SK-N-SH (cell line): ENCODE results near the gene DNAJC18. TPM values are rescaled to one million over a fixed set of nuclear protein-coding genes. Genes with fewer than 3 reads are reported as not detected.

ENCODE experiments used
- CTCF ChIA-PET: fragments of 300-600, 350-600 bp; formaldehyde crosslinking; extraction: SDS; loops from one replicate; lab custom pipeline; 2021; lab: Yijun Ruan, JAX
- POLR2A ChIA-PET: fragments of 350-600 bp; sonication (Branson Sonifier 250); formaldehyde crosslinking; extraction: SDS; loops from one replicate; lab custom pipeline; 2020; ENCODE audit warnings: antibody characterized with exemption, inconsistent platforms; lab: Yijun Ruan, JAX
- DNase-seq: peaks from one replicate; pipeline ENCODE4 v3.0.0; 2012
- H2AFZ ChIP-seq: fragments of 200-600 bp; sonication (generic); 2 replicates; pipeline ENCODE4 v1.8.1; 2016; ENCODE audit warnings: antibody characterized with exemption, mild to moderate bottlenecking, low read depth
- H3F3A ChIP-seq: fragments of 200-600 bp; sonication (generic); replicated peaks from 2 replicates; pipeline ENCODE3; 2016; ENCODE audit warnings: antibody characterized with exemption, mild to moderate bottlenecking; ENCODE audit not compliant: insufficient read depth
- H3K27ac ChIP-seq, 2 experiments: fragments of 200-500 bp in 1 of 2; fragments of 200-600 bp in 1 of 2; sonication (Bioruptor generic) in 1 of 2; sonication (generic), shearing (Covaris generic) in 1 of 2; 2 replicates each; pipeline versions ENCODE4 v1.5.1 to v1.6.1; 2014 to 2016; ENCODE audit warnings: low read depth in 2 of 2, inconsistent platforms in 1 of 2, low read length in 1 of 2, mild to moderate bottlenecking in 1 of 2, mixed read lengths in 1 of 2
- H3K27me3 ChIP-seq: fragments of 200-600 bp; sonication (generic), shearing (Covaris generic); 2 replicates; pipeline ENCODE4 v1.6.1; 2016; ENCODE audit warnings: mixed run types; ENCODE audit not compliant: insufficient read depth
- H3K36me3 ChIP-seq, 2 experiments: fragments of 200-500 bp in 1 of 2; fragments of 200-600 bp in 1 of 2; sonication (Bioruptor generic) in 1 of 2; sonication (generic) in 1 of 2; replicated peaks in 1 of 2; 2 replicates each; pipeline versions ENCODE3 to v1.5.1; 2014 to 2016; ENCODE audit warnings: low read length in 1 of 2, mild to moderate bottlenecking in 1 of 2; ENCODE audit not compliant: insufficient read depth in 2 of 2, control insufficient read depth in 1 of 2
- H3K4me1 ChIP-seq, 2 experiments: fragments of 200-500 bp in 1 of 2; fragments of 200-600 bp in 1 of 2; sonication (Bioruptor generic) in 1 of 2; sonication (generic), shearing (Covaris generic) in 1 of 2; 2 replicates each; pipeline versions ENCODE4 v1.5.1 to v1.6.1; 2014 to 2016; ENCODE audit warnings: low read depth in 1 of 2, low read length in 1 of 2, mixed run types in 1 of 2; ENCODE audit not compliant: insufficient read depth in 2 of 2, control insufficient read depth in 1 of 2
- H3K4me2 ChIP-seq: fragments of 200-600 bp; sonication (generic), shearing (Covaris generic); 2 replicates; pipeline ENCODE4 v1.6.1; 2017; ENCODE audit warnings: mixed run types
- H3K4me3 ChIP-seq, 2 experiments: fragments of 200-500 bp in 1 of 2; fragments of 200-600 bp in 1 of 2; sonication (Bioruptor generic) in 1 of 2; sonication (generic), shearing (Covaris generic) in 1 of 2; 2 replicates each; pipeline versions ENCODE4 v1.5.1 to v1.8.1; 2014 to 2016; ENCODE audit warnings: low read depth in 2 of 2, inconsistent platforms in 1 of 2, low read length in 1 of 2, mild to moderate bottlenecking in 1 of 2, mixed read lengths in 1 of 2, moderate library complexity in 1 of 2
- H3K79me2 ChIP-seq: fragments of 200-600 bp; sonication (generic); 2 replicates; pipeline ENCODE4 v1.8.1; 2017; ENCODE audit warnings: mild to moderate bottlenecking; ENCODE audit not compliant: insufficient read depth
- H3K9ac ChIP-seq: fragments of 200-600 bp; sonication (generic); 2 replicates; pipeline ENCODE4 v1.6.1; 2017; ENCODE audit warnings: mixed run types
- H3K9me2 ChIP-seq: fragments of 200-600 bp; sonication (generic); 2 replicates; pipeline ENCODE4 v1.6.1; 2017; ENCODE audit warnings: mixed run types
- H3K9me3 ChIP-seq: fragments of 200-600 bp; sonication (generic); 2 replicates; pipeline ENCODE4 v1.6.1; 2017; ENCODE audit warnings: mixed run types, mild to moderate bottlenecking, moderate library complexity
- H4K20me1 ChIP-seq: fragments of 200-600 bp; sonication (generic); 2 replicates; pipeline ENCODE4 v1.6.1; 2017; ENCODE audit warnings: mild to moderate bottlenecking, mixed run types; ENCODE audit not compliant: insufficient read depth
- CHD2 ChIP-seq: fragments of 150-350 bp; IDR thresholded peaks from 2 replicates; pipeline ENCODE4 v1.6.1; 2018; ENCODE audit warnings: low read length; ENCODE audit not compliant: partially characterized antibody
- EZH2phosphoT487 ChIP-seq: fragments of 200-600 bp; sonication (generic); IDR thresholded peaks from 2 replicates; pipeline ENCODE4 v1.6.1; 2017; ENCODE audit warnings: low read depth, mixed run types, mild to moderate bottlenecking, antibody characterized with exemption, moderate library complexity, borderline replicate concordance
- FOXJ3 ChIP-seq: sonication (generic); formaldehyde crosslinking; IDR thresholded peaks from 2 replicates; pipeline ENCODE4 v1.5.1; 2020; ENCODE audit warnings: mild to moderate bottlenecking, missing genetic modification reagents
- FOXM1 ChIP-seq: IDR thresholded peaks from 2 replicates; pipeline ENCODE4 v1.4.0; 2012; ENCODE audit warnings: low read depth, mild to moderate bottlenecking
- GABPA ChIP-seq: IDR thresholded peaks from 2 replicates; pipeline ENCODE4 v1.4.0; 2012; ENCODE audit warnings: low read depth, mild to moderate bottlenecking
- JUND ChIP-seq: IDR thresholded peaks from 2 replicates; pipeline ENCODE4 v1.4.0; 2012
- MEF2A ChIP-seq: IDR thresholded peaks from 2 replicates; pipeline ENCODE4 v1.4.0; 2012; ENCODE audit warnings: low read depth, borderline replicate concordance
- MXI1 ChIP-seq: IDR thresholded peaks from 2 replicates; pipeline ENCODE4 v1.6.1; 2012; ENCODE audit warnings: mild to moderate bottlenecking, low read depth, low read length, improper control_type of control experiment
- NRF1 ChIP-seq: IDR thresholded peaks from 2 replicates; pipeline ENCODE4 v1.6.1; 2012; ENCODE audit warnings: low read depth, mild to moderate bottlenecking, low read length
- RAD21 ChIP-seq: IDR thresholded peaks from 2 replicates; pipeline ENCODE4 v1.6.1; 2012; ENCODE audit warnings: mild to moderate bottlenecking, low read length
- RCOR1 ChIP-seq: fragments of 150-350 bp; IDR thresholded peaks from 2 replicates; pipeline ENCODE4 v1.6.1; 2017; ENCODE audit warnings: antibody characterized with exemption, low read length
- REST ChIP-seq: IDR thresholded peaks from 2 replicates; pipeline ENCODE4 v1.6.1; 2012; ENCODE audit warnings: mild to moderate bottlenecking, low read depth, low read length, moderate library complexity
- RFX5 ChIP-seq: IDR thresholded peaks from 2 replicates; pipeline ENCODE4 v1.6.1; 2012; ENCODE audit warnings: mild to moderate bottlenecking, improper control_type of control experiment, low read length
- SMC3 ChIP-seq: IDR thresholded peaks from 2 replicates; pipeline ENCODE4 v1.6.1; 2012; ENCODE audit warnings: low read depth, low read length, improper control_type of control experiment
- TCF12 ChIP-seq: IDR thresholded peaks from 2 replicates; pipeline ENCODE4 v1.4.0; 2012
- TEAD4 ChIP-seq: IDR thresholded peaks from 2 replicates; pipeline ENCODE4 v1.4.0; 2012; ENCODE audit warnings: mild to moderate bottlenecking, borderline replicate concordance; ENCODE audit not compliant: insufficient read depth
- WGBS: methylation state at CpG from one replicate; pipeline ENCODE4 v1.1.6; 2017; ENCODE audit warnings: low lambda C conversion rate; 5-methylcytosine and 5-hydroxymethylcytosine counted together
- polyA plus RNA-seq, 3 experiments: library from polyadenylated mRNA; depleted of rRNA; stranded (reverse); fragments of >200 nt; gene quantifications; 2 replicates each; pipeline ENCODE4 v1.2.3, GENCODE V29; 2012
- TF ChIP-seq, protein P1 (sequence below): fragments of 150-350 bp; IDR thresholded peaks from 2 replicates; pipeline ENCODE4 v1.6.1; 2017; ENCODE audit warnings: antibody characterized with exemption, low read length, low read depth, borderline replicate concordance
- TF ChIP-seq, protein P2 (sequence below): IDR thresholded peaks from 2 replicates; pipeline ENCODE4 v1.4.0; 2012; ENCODE audit warnings: low read depth, borderline replicate concordance

Gene DNAJC18
- polyA plus RNA-seq, 1 of the 3 experiments (the other 2 are of a cell fraction): 7.4 TPM

DNA sequence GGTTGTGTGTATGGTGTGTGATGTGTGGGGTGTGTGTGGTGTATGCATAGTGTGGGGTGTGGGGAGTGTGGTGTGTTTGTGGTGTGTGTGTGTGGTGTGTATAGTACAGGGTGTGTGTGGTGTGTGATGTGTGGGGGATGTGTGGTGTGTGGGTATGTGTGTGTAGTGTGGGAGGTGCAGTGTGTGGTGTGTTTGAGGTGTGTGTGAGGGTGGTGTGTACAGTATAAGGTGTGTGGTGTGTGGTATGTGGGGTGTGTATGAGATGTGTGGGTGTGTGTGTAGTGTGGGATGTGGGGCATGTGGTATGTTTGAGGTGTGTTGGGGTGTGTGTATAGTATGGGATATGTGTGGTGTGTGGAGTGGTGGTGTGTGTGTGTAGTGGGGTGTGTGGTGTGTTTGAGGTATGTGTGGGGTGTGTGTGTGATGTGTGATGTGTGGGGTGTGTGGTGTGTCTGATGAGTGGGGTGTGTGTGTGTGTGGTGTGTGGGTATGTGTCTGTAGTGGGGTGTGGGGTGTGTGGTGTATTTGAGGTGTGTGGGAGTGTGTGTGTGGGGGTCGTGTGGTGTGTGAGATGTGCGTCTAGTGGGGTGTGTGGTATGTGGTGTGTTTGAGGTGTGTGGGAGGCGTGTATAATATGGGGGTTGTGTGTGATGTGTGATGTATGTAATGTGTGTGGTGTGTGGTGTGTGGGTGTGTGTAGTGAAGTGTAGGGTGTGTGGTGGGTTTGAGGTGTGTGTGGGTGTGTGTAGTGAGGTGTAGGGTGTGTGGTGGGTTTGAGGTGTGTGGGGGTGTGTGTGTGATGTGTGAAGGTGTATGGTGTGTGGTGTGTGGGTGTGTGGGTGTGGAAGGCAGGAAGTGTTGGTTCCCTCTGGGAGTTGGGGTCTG lies 14.6 kb upstream of the DNAJC18 start (continued):
- no peak for TF ChIP-seq GABPA

DNA sequence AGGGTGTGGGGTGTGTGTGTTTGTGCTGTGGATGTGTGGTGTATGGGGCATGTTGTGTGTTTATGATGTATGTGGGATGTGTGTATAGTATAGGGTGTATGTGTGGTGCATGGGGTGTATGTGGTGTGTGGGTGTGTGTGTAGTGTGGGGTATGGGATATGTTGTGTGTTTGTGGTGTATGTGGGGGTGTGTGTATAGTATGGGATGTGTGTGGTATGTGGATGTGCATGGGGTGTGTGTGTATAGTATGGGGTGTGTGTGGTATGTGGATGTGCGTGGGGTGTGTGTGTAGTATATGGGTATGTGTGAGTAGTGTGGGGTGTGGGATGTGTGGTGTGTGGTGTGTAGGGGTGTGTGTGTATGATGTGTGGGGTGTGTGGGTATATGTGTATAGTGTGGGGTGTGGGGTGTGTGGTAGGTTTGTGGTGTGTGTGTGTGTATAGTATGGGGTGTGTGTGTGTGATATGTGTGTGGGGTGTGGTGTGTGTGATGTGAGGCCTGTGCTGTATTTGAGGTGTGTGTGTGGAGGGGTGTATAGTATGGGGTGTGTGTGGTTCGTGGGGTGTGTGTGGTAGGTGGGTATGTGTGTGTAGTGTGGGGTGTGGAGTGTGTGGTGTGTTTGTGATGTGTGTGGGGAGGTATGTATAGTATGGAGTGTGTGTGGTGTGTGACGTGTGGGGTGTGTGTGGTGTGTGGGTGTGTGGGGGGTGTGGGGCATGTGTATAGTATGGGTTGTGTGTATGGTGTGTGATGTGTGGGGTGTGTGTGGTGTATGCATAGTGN lies 12.7 kb upstream of the DNAJC18 start:
- no peaks in the 10 kb centered on the region for H3K4me1 ChIP-seq
- H3K9ac ChIP-seq: no peak overlapping the region
- no peaks in the 10 kb centered on the region for H3K9me3 ChIP-seq
- WGBS: 67% methylated on average over 3 of the region's 3 CpGs
- POLR2A ChIA-PET: no interaction called here
- H3K36me3 ChIP-seq: no peaks in the 10 kb centered on the region
- H3K27ac ChIP-seq: no peak overlapping the region
- DNase-seq: no peak
- no peaks in the 10 kb centered on the region for H3K79me2 ChIP-seq
- no peak overlapping the region for H2AFZ ChIP-seq
- H3K4me3 ChIP-seq: no peak overlapping the region
- CTCF ChIA-PET: no interaction called here
- H3K9me2 ChIP-seq: no peaks in the 10 kb centered on the region
- no peaks in the 10 kb centered on the region for H3K27me3 ChIP-seq
- no peaks in the 10 kb centered on the region for H4K20me1 ChIP-seq
- H3F3A ChIP-seq: peaks cover 7% of the 10 kb centered on the region
- H3K4me2 ChIP-seq: no peak overlapping the region
- TF ChIP-seq FOXM1: no peak
- TF ChIP-seq CHD2: no peak
- TF ChIP-seq, all 33 proteins: peak for 0

DNA sequence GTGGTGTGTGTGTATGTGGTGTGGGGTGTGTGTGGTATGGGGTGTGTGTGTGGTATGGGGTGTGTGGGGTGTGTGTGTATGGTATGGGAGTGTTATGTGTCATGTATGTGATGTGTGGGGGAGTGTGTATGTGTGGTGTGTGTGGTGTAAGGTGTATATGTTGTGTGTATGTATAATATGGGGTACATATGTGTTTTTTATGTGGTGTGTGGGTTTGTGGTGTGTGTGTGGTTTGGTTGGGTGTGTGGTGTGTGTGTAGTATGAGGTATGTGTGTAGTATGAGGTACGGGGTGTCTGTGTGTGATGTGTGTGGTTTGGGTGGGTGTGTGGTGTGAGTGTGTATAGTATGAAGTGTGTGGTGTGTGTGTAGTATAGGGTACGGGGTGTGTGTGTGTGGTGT lies 11.9 kb upstream of the DNAJC18 start:
- H3K4me3 ChIP-seq: no peak overlapping the region
- no peak overlapping the region for H3K9ac ChIP-seq
- no peak overlapping the region for H3K27ac ChIP-seq
- no peaks in the 10 kb centered on the region for H3K36me3 ChIP-seq
- H3K9me2 ChIP-seq: no peaks in the 10 kb centered on the region
- no peaks in the 10 kb centered on the region for H3K27me3 ChIP-seq
- peaks cover 14% of the 10 kb centered on the region for H3F3A ChIP-seq
- no peak overlapping the region for H3K4me2 ChIP-seq
- DNase-seq: no peak
- CTCF ChIA-PET: interaction anchor here (1.0 kb wide), 1 partner anchor 68 kb away, joined by 3 read pairs; no protein-coding TSS in a partner anchor
- H3K79me2 ChIP-seq: no peaks in the 10 kb centered on the region
- 85% methylated on average over 2 of the region's 2 CpGs for WGBS
- H4K20me1 ChIP-seq: no peaks in the 10 kb centered on the region
- no peaks in the 10 kb centered on the region for H3K9me3 ChIP-seq
- no peaks in the 10 kb centered on the region for H3K4me1 ChIP-seq
- POLR2A ChIA-PET: interaction anchor here (0.6 kb wide), 1 partner anchor 157 kb away, joined by 4 read pairs; no protein-coding TSS in a partner anchor
- H2AFZ ChIP-seq: no peak overlapping the region
- TF ChIP-seq SMC3 (no peak), MXI1 (no peak), EZH2phosphoT487 (no peak), RAD21 (no peak), TCF12 (no peak), FOXJ3 (no peak), RCOR1 (no peak), REST (no peak), NRF1 (no peak), RFX5 (no peak), JUND (no peak), MEF2A (no peak), TEAD4 (no peak)
- TF ChIP-seq, protein P1, sequence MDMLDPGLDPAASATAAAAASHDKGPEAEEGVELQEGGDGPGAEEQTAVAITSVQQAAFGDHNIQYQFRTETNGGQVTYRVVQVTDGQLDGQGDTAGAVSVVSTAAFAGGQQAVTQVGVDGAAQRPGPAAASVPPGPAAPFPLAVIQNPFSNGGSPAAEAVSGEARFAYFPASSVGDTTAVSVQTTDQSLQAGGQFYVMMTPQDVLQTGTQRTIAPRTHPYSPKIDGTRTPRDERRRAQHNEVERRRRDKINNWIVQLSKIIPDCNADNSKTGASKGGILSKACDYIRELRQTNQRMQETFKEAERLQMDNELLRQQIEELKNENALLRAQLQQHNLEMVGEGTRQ: no peak
- TF ChIP-seq, protein P2, sequence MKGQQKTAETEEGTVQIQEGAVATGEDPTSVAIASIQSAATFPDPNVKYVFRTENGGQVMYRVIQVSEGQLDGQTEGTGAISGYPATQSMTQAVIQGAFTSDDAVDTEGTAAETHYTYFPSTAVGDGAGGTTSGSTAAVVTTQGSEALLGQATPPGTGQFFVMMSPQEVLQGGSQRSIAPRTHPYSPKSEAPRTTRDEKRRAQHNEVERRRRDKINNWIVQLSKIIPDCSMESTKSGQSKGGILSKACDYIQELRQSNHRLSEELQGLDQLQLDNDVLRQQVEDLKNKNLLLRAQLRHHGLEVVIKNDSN: no peak
